H9 (cell line): ENCODE results near the gene FAM193A. TPM values are rescaled to one million over a fixed set of nuclear protein-coding genes. Genes with fewer than 3 reads are reported as not detected.

Source experiments
- DNase-seq: peaks from one replicate; pipeline ENCODE4 v3.0.0-alpha.2; 2017
- H2AFZ ChIP-seq: one replicate; pipeline ENCODE4 v1.6.1; 2013; ENCODE audit warnings: mild to moderate bottlenecking, low read length, control low read depth, moderate library complexity
- H2AK5ac ChIP-seq: 2 replicates; pipeline ENCODE4 v1.6.1; 2013; ENCODE audit warnings: low read length, control low read depth, mixed read lengths; ENCODE audit not compliant: insufficient read length
- H2BK120ac ChIP-seq: one replicate; pipeline ENCODE4 v1.6.1; 2013; ENCODE audit warnings: low read depth, mild to moderate bottlenecking, low read length, control low read depth, inconsistent platforms; ENCODE audit not compliant: poor library complexity, severe bottlenecking
- H2BK12ac ChIP-seq: 2 replicates; pipeline ENCODE4 v1.6.1; 2013; ENCODE audit warnings: low read length, control low read depth, mixed read lengths, low read depth; ENCODE audit not compliant: insufficient read length
- H2BK15ac ChIP-seq: 2 replicates; pipeline ENCODE4 v1.6.1; 2013; ENCODE audit warnings: low read depth, low read length, control low read depth
- H2BK20ac ChIP-seq: one replicate; pipeline ENCODE4 v1.6.1; 2013; ENCODE audit warnings: low read depth, mild to moderate bottlenecking, low read length, control low read depth, inconsistent platforms; ENCODE audit not compliant: poor library complexity, severe bottlenecking
- H2BK5ac ChIP-seq: 2 replicates; pipeline ENCODE4 v1.6.1; 2013; ENCODE audit warnings: low read length, control low read depth, mixed read lengths; ENCODE audit not compliant: insufficient read length
- H3K14ac ChIP-seq: 2 replicates; pipeline ENCODE4 v1.6.1; 2013; ENCODE audit warnings: low read length, control low read depth; ENCODE audit not compliant: insufficient read depth
- H3K18ac ChIP-seq: 2 replicates; pipeline ENCODE4 v1.6.1; 2013; ENCODE audit warnings: low read depth, mild to moderate bottlenecking, mixed read lengths, low read length, control low read depth; ENCODE audit not compliant: insufficient read length
- H3K23ac ChIP-seq: 2 replicates; pipeline ENCODE4 v1.6.1; 2013; ENCODE audit warnings: low read length, control low read depth, mixed read lengths, low read depth; ENCODE audit not compliant: insufficient read length
- H3K23me2 ChIP-seq: 2 replicates; pipeline ENCODE4 v1.6.1; 2013; ENCODE audit warnings: low read depth, mild to moderate bottlenecking, mixed read lengths, low read length, control low read depth; ENCODE audit not compliant: insufficient read length, poor library complexity, severe bottlenecking
- H3K27ac ChIP-seq: 2 replicates; pipeline ENCODE4 v1.5.1; 2013; ENCODE audit warnings: low read length, control low read depth, mixed read lengths, low read depth; ENCODE audit not compliant: insufficient read length
- H3K27me3 ChIP-seq: 2 replicates; pipeline ENCODE4 v1.6.1; 2013; ENCODE audit warnings: low read length, control low read depth, inconsistent platforms; ENCODE audit not compliant: insufficient read depth
- H3K4ac ChIP-seq: 2 replicates; pipeline ENCODE4 v1.6.1; 2013; ENCODE audit warnings: low read depth, mild to moderate bottlenecking, control low read depth, inconsistent platforms, low read length, moderate library complexity
- H3K4me1 ChIP-seq: 2 replicates; pipeline ENCODE4 v1.6.1; 2013; ENCODE audit warnings: low read length, control low read depth, inconsistent platforms; ENCODE audit not compliant: insufficient read depth
- H3K4me2 ChIP-seq: 2 replicates; pipeline ENCODE4 v1.6.1; 2013; ENCODE audit warnings: low read length, control low read depth, mixed read lengths; ENCODE audit not compliant: insufficient read length, insufficient read depth
- H3K56ac ChIP-seq: 2 replicates; pipeline ENCODE4 v1.6.1; 2013; ENCODE audit warnings: low read depth, mild to moderate bottlenecking, mixed read lengths, low read length, control low read depth; ENCODE audit not compliant: insufficient read length
- H3K79me1 ChIP-seq: 2 replicates; pipeline ENCODE4 v1.6.1; 2013; ENCODE audit warnings: low read depth, mild to moderate bottlenecking, moderate library complexity, low read length, control low read depth, inconsistent platforms; ENCODE audit not compliant: insufficient read depth, poor library complexity, severe bottlenecking
- H3K79me2 ChIP-seq: 2 replicates; pipeline ENCODE4 v1.6.1; 2013; ENCODE audit warnings: low read length, control low read depth, inconsistent platforms; ENCODE audit not compliant: insufficient read depth
- H3K9ac ChIP-seq: 2 replicates; pipeline ENCODE4 v1.6.1; 2013; ENCODE audit warnings: low read length, control low read depth, mixed read lengths; ENCODE audit not compliant: insufficient read length; ENCODE audit errors: extremely low read depth
- H3K9me3 ChIP-seq: one replicate; pipeline ENCODE4 v1.6.1; 2013; ENCODE audit warnings: low read depth, low read length, inconsistent platforms; ENCODE audit not compliant: control insufficient read depth
- H3T11ph ChIP-seq: one replicate; pipeline ENCODE4 v1.6.1; 2013; ENCODE audit warnings: mild to moderate bottlenecking, low read length, control low read depth, inconsistent platforms
- H4K20me1 ChIP-seq: one replicate; pipeline ENCODE4 v1.6.1; 2013; ENCODE audit not compliant: control insufficient read depth, insufficient read length, insufficient read depth
- H4K5ac ChIP-seq: 2 replicates; pipeline ENCODE4 v1.6.1; 2013; ENCODE audit warnings: low read depth, mild to moderate bottlenecking, mixed read lengths, low read length, control low read depth; ENCODE audit not compliant: insufficient read length
- H4K8ac ChIP-seq: replicated peaks from 2 replicates; pipeline ENCODE4 v1.6.1; 2013; ENCODE audit warnings: low read length, control low read depth, mixed read lengths, low read depth; ENCODE audit not compliant: insufficient read length
- H4K91ac ChIP-seq: 2 replicates; pipeline ENCODE4 v1.6.1; 2013; ENCODE audit warnings: low read depth, mild to moderate bottlenecking, moderate library complexity, mixed read lengths, low read length, control low read depth; ENCODE audit not compliant: insufficient read length
- H3K27ac Mint-ChIP-seq, 3 experiments: 2 replicates in 2 of 3; 3 replicates in 1 of 3; pipeline ENCODE4 v1.8.0; 2020 to 2021; ENCODE audit warnings: mixed read lengths in 3 of 3, mild to moderate bottlenecking in 1 of 3, moderate library complexity in 1 of 3
- H3K27me3 Mint-ChIP-seq: 2 replicates; pipeline ENCODE4 v1.8.0; 2021; ENCODE audit warnings: low read depth, mild to moderate bottlenecking, moderate library complexity, mixed read lengths
- H3K36me3 Mint-ChIP-seq, 3 experiments: 2 replicates in 2 of 3; 3 replicates in 1 of 3; pipeline ENCODE4 v1.8.0; 2020 to 2021; ENCODE audit warnings: low read depth in 3 of 3, mixed read lengths in 3 of 3; ENCODE audit not compliant: insufficient read depth in 1 of 3
- H3K4me1 Mint-ChIP-seq, 2 experiments: 2 replicates each; pipeline ENCODE4 v1.8.0; 2020; ENCODE audit warnings: mixed read lengths in 2 of 2
- H3K4me3 Mint-ChIP-seq, 2 experiments: 2 replicates in 1 of 2; 3 replicates in 1 of 2; pipeline ENCODE4 v1.8.0; 2020 to 2021; ENCODE audit warnings: mild to moderate bottlenecking in 2 of 2, mixed read lengths in 2 of 2, moderate library complexity in 1 of 2
- H3K9me3 Mint-ChIP-seq, 2 experiments: 2 replicates in 1 of 2; 3 replicates in 1 of 2; pipeline ENCODE4 v1.8.0; 2020; ENCODE audit warnings: mild to moderate bottlenecking in 2 of 2, mixed read lengths in 2 of 2, moderate library complexity in 1 of 2
- CTCF ChIP-seq: fragments of 200-600 bp; sonication (generic); conservative IDR thresholded peaks from 3 replicates; pipeline ENCODE4 v1.8.0; 2021; ENCODE audit warnings: antibody characterized with exemption, mild to moderate bottlenecking
- WGBS: extraction: QIAGEN DNeasy Blood & Tissue Kit; methylation state at CpG from one replicate; pipeline ENCODE4 v1.1.7; 2013; ENCODE audit warnings: missing lambda C conversion rate, low lambda C conversion rate, mixed read lengths; ENCODE audit not compliant: insufficient read length; ENCODE audit errors: extremely low coverage; 5-methylcytosine and 5-hydroxymethylcytosine counted together
- total RNA-seq: library from RNA; stranded (reverse); gene quantifications from 2 replicates; pipeline ENCODE4 v1.2.1, GENCODE V29; 2021

Gene FAM193A
- total RNA-seq, 1 experiment from 2014 or later: 36.9 TPM

GRCh38 chr4:2489081-2489805 is 47.2 kb upstream of the FAM193A start:
- DNase-seq: no peak

More at GRCh38 chr4:2489081-2489805, 47.2 kb upstream of the FAM193A start:
- no peak overlapping the region for H3K56ac ChIP-seq
- no peaks in the 10 kb centered on the region for H3K27me3 ChIP-seq
- H3K9me3 ChIP-seq: no peaks in the 10 kb centered on the region
- H3K4me1 Mint-ChIP-seq: peaks cover 37 to 43% of the 10 kb centered on the region in 2 experiments
- H2AK5ac ChIP-seq: no peak overlapping the region
- H2BK12ac ChIP-seq: no peak overlapping the region
- H3K4me2 ChIP-seq: no peak overlapping the region
- no peak overlapping the region for H3K4me3 Mint-ChIP-seq
- H4K20me1 ChIP-seq: peaks cover 5% of the 10 kb centered on the region
- no peaks in the 10 kb centered on the region for H3K23me2 ChIP-seq
- no peak overlapping the region for H3K9ac ChIP-seq
- H3K27me3 Mint-ChIP-seq: no peaks in the 10 kb centered on the region
- H3K4ac ChIP-seq: no peak overlapping the region
- H2AFZ ChIP-seq: no peak overlapping the region
- H3K14ac ChIP-seq: 0 out of 2 replicates have a peak overlapping the region, but pooled peaks have one; percentile 0
- H2BK15ac ChIP-seq: no peak overlapping the region
- H4K5ac ChIP-seq: no peak overlapping the region
- H3K36me3 Mint-ChIP-seq: peaks cover 33 to 49% (median 47%) of the 10 kb centered on the region in 3 experiments; a peak in 6 of 7 replicates
- H4K8ac ChIP-seq: no peak overlapping the region
- H2BK20ac ChIP-seq: no peak overlapping the region
- no peak overlapping the region for H3K18ac ChIP-seq
- H3K79me2 ChIP-seq: peaks cover 58% of the 10 kb centered on the region; the same call in 1 of the 2 replicates
- no peak overlapping the region for H3K23ac ChIP-seq
- H3K4me1 ChIP-seq: no peaks in the 10 kb centered on the region; the same call in 1 of the 2 replicates
- no peak for TF ChIP-seq CTCF
- no peak overlapping the region for H4K91ac ChIP-seq
- no peak overlapping the region for H3K27ac ChIP-seq
- WGBS: no CpG with 5 or more reads among the region's 20 CpGs
- no peak overlapping the region for H3T11ph ChIP-seq
- no peak overlapping the region for H2BK5ac ChIP-seq
- H3K9me3 Mint-ChIP-seq: no peaks in the 10 kb centered on the region
- H3K79me1 ChIP-seq: peaks cover 4% of the 10 kb centered on the region
- H2BK120ac ChIP-seq: no peak overlapping the region
- peak overlapping the region; percentile 58 to 90 (median 84); a peak in 5 of 7 replicates for H3K27ac Mint-ChIP-seq
